Activated naive CD4-positive, alpha-beta T cell treated with anti-CD3 and anti-CD28 coated beads for 36 hours (primary cell): ENCODE data around the gene SS18L1. TPM values are rescaled to one million over a fixed set of nuclear protein-coding genes. Genes with fewer than 3 reads are reported as not detected.

Experiments
- CTCF ChIA-PET: fragments of 350-600 bp; sonication (Branson Sonifier 250); formaldehyde crosslinking; loops from one replicate; lab custom pipeline; 2021; ENCODE audit warnings: antibody characterized with exemption; lab: Charles Lee
- DNase-seq: peaks from one replicate; pipeline ENCODE4 v3.0.0-alpha.2; 2020
- H3K27ac Mint-ChIP-seq: one replicate; pipeline ENCODE4 v1.8.0; 2021; ENCODE audit warnings: mild to moderate bottlenecking, mixed read lengths
- H3K27me3 Mint-ChIP-seq: one replicate; pipeline ENCODE4 v1.8.0; 2021; ENCODE audit warnings: low read depth, mixed read lengths
- H3K36me3 Mint-ChIP-seq: one replicate; pipeline ENCODE4 v1.8.0; 2021; ENCODE audit warnings: low read depth, mixed read lengths
- H3K4me1 Mint-ChIP-seq: one replicate; pipeline ENCODE4 v1.8.0; 2021; ENCODE audit warnings: low read depth, mixed read lengths
- H3K4me3 Mint-ChIP-seq: one replicate; pipeline ENCODE4 v1.8.0; 2021; ENCODE audit warnings: mild to moderate bottlenecking, moderate library complexity, mixed read lengths
- H3K9me3 Mint-ChIP-seq: one replicate; pipeline ENCODE4 v1.8.0; 2021; ENCODE audit warnings: mixed read lengths
- intact Hi-C: fragments of 100-400 bp; cut with micrococcal nuclease; formaldehyde crosslinking; loops from one replicate; pipeline ENCODE4 v1.15.1; 2023
- total RNA-seq, 2 experiments: library from RNA; stranded (reverse); gene quantifications; one replicate each; pipeline ENCODE4 v1.2.3, GENCODE V29; 2021

The SS18L1 gene
- total RNA-seq, 2 experiments from 2014 or later = 14.5 to 18.0 TPM

DNA sequence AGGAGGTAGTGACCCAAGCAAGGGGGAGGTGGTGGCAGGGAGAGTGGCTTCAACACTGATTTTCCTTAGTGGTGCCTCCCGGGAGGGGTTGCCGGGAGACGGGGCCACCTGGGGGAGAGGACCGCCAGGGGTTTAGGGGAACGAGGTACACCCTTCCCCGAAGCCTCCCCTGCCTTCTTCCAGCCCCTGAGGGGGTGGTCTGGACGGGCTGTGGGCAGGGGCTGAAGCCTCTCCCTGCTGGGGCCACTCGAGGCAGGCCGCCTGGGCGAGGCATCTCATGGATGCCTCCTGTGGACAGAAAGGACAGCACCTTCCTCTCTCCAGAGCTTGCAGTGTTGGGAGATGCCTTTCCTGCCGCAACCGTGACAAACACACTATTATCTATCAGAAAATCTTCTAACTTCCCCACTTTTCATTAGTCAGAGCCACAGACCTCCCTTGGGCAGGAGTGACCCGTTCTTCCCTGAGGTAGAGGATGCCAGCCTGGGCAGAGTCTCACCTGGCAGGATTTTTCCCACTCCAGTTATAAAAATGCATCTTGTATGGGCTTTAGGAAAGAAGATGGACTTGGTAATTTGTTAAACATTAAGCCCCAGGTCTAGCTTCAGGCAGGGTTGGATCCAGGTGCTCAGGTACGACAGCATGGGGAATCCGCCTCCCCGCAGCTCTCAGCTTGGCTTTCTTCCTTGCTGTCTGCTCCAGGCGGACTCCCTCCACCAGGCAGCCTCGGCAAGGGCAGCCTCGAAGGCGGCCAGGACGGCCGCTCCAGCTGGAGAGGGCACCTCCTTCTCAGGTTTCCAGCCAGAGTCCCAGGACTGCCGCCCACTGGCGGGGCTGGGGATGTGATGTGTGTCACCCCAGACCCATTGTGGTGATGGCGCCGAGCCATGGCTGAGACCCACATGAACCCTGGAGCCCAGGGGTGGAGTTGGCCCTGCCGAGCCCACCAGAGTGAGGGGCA lies 65.5 kb downstream of the SS18L1 start:
- Mint-ChIP-seq H3K36me3 (no peaks in the 10 kb centered on the region), H3K4me1 (no peaks in the 10 kb centered on the region), H3K27me3 (peaks cover 3% of the 10 kb centered on the region), H3K27ac (no peak overlapping the region), H3K9me3 (no peaks in the 10 kb centered on the region), H3K4me3 (no peak overlapping the region)
- no peak for DNase-seq
- intact Hi-C loops = no loop called here
- CTCF ChIA-PET = interaction anchor here (0.6 kb wide), 1 partner anchor 52 kb away, joined by 4 read pairs; no protein-coding TSS in a partner anchor

DNA sequence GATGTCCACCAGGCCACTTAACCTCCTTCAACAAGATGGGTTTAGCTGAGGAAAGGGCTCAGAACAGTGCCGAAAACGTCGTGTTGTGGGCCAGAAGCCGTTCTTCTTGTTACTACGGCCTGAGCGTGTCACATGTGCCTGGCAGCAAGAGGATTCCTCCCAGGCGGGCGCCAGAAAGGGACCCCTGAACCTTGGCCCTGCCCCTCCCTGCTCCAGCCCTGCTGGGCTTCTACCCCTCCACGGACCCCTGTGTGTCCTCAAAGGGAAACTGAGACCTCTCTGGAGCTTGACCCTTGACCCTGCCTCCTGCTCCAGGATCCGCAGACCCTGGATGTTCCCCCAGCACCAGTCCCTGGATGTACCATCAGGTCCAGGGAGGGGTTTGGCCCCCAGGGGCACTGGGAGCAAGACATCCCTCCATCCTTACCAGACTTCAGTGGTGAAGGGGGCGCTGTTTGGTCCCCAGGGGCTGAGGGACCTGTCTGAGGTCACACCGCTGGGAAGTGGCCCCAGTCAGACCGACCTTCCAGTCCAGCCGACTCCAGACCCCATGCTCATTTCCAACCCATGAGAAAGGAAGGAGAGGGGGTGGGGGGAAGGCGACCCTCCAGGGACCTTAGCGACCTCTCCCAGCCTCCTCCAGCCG lies 66.4 kb downstream of the SS18L1 start:
- Mint-ChIP-seq H3K4me3 (no peak overlapping the region), H3K9me3 (no peaks in the 10 kb centered on the region), H3K27ac (no peak overlapping the region), H3K36me3 (no peaks in the 10 kb centered on the region), H3K27me3 (peaks cover 8% of the 10 kb centered on the region), H3K4me1 (no peaks in the 10 kb centered on the region)
- CTCF ChIA-PET = no interaction called here
- no peak for DNase-seq
- intact Hi-C loops = no loop called here

DNA sequence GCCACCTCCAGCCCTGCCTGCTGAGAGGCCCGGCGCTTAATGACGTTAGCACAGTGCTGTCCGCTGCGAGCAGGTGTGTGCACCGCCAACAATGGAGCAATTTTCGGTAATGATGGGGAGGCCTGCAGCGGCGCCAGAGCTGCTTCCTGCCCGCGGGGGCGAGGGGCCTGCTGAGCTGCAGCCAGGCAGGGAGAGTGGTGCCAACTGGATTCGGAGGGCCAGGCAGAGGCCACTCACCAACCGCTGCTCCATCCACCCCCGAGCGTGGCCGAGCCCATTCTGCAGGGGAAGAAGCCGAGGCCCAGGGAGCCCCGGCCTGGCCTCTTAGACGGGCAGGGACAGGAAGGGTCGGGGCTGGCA lies 66.9 kb downstream of the SS18L1 start:
- Mint-ChIP-seq H3K27me3 (peaks cover 12% of the 10 kb centered on the region), H3K9me3 (no peaks in the 10 kb centered on the region), H3K36me3 (no peaks in the 10 kb centered on the region), H3K4me3 (no peak overlapping the region), H3K27ac (no peak overlapping the region), H3K4me1 (no peaks in the 10 kb centered on the region)
- intact Hi-C loops = no loop called here
- CTCF ChIA-PET = no interaction called here
- DNase-seq = no peak

DNA sequence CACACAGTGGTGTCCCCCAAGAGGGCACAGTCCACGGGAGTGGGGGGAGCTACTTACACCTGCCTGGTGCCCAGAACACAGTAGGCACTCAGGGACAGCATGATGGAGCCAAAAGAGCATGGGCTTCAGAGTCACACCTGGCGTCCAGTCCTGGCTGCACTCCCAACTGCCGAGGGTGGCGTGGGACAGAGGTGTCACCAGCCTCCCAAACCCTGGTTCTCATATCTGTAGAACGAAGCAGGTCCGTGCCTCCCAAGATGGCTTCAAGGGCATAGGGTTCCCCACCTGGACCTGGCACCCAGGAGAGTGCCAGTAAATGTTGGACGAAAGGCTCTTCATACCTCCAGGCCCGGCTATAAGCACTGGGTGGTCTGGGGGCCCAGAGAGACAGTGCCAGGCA lies 67.6 kb downstream of the SS18L1 start:
- Mint-ChIP-seq H3K36me3 (no peaks in the 10 kb centered on the region), H3K9me3 (no peaks in the 10 kb centered on the region), H3K4me3 (no peak overlapping the region), H3K27me3 (peaks cover 12% of the 10 kb centered on the region), H3K4me1 (no peaks in the 10 kb centered on the region), H3K27ac (no peak overlapping the region)
- no peak for DNase-seq
- intact Hi-C loops = no loop called here
- CTCF ChIA-PET = no interaction called here

DNA sequence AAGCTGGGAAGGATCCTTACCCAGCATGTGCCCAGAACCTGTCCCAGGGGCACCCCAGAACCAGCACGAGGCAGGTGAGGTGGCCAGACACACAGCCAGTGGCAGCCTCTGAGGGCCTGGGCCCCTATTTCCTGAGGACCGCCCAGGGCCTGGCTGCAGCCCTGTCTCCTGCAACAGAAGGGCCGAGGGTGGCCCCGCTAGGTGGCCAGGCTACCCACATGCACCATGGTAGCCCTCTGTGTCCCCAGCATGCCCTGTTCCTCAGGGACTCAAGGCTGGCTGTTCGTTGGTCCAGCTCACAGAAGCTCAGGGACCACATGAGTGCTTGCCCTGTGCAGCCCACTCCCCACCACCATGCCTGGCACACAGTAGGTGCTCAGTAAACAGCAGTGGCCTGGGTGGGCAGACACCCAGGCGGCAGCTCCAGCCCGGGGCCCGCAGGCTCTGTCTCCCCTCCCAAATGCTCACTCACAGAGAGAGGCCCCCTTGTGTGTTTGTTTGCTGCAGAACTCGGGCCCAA lies 68.3 kb downstream of the SS18L1 start:
- no peak overlapping the region for H3K4me3 Mint-ChIP-seq
- no peaks in the 10 kb centered on the region for H3K9me3 Mint-ChIP-seq
- no peak overlapping the region for H3K27ac Mint-ChIP-seq
- H3K27me3 Mint-ChIP-seq = peaks cover 12% of the 10 kb centered on the region
- H3K36me3 Mint-ChIP-seq = no peaks in the 10 kb centered on the region
- intact Hi-C loops = no loop called here
- no peaks in the 10 kb centered on the region for H3K4me1 Mint-ChIP-seq
- DNase-seq = no peak
- CTCF ChIA-PET = no interaction called here

DNA sequence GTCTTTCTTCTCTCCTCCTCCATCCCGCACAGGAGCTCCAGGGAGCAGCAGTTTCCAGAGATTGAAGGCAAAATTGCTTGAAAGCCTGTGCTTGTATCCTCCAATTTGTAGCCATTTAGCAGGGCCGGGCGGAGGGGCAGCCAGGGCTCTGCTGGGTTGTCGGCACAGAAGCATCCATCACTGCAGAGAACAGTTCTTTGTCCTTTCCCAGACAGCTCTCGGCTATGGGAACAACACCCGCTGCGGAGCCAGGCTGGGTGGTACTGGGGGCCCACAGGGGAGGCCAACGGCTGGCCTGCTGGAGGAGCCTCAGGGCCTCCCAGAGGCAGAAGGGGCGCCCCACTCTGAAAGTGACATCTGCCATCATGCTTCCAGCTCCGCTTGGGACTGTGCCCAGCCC lies 68.7 kb downstream of the SS18L1 start:
- Mint-ChIP-seq H3K27me3 (peaks cover 16% of the 10 kb centered on the region), H3K4me3 (no peak overlapping the region), H3K27ac (no peak overlapping the region), H3K4me1 (no peaks in the 10 kb centered on the region), H3K36me3 (no peaks in the 10 kb centered on the region), H3K9me3 (no peaks in the 10 kb centered on the region)
- intact Hi-C loops = no loop called here
- DNase-seq = no peak
- CTCF ChIA-PET = no interaction called here

DNA sequence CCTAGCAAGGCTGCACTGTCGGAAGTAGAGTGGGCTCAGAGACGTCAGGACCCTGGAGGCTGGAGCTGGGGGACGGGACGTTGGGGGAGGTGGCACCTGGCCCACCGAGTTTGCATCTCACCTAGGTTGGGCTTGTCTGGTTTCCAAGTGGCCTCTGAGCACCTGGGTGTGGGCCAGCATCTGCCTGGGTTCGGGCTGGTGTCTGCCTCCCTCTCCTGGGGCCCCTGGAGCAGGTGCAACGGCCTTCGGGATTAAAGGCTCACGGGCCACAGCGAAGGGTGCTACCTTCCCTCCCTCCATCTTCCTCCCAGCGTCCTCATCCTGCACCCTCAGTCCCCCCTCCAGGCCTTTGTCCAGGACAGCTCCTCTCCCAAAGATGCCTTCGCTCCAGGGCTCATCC lies 70.5 kb downstream of the SS18L1 start:
- CTCF ChIA-PET = no interaction called here
- Mint-ChIP-seq H3K27ac (no peak overlapping the region), H3K4me1 (no peaks in the 10 kb centered on the region), H3K36me3 (no peaks in the 10 kb centered on the region), H3K27me3 (peaks cover 26% of the 10 kb centered on the region), H3K9me3 (no peaks in the 10 kb centered on the region), H3K4me3 (no peak overlapping the region)
- DNase-seq = no peak
- intact Hi-C loops = no loop called here

DNA sequence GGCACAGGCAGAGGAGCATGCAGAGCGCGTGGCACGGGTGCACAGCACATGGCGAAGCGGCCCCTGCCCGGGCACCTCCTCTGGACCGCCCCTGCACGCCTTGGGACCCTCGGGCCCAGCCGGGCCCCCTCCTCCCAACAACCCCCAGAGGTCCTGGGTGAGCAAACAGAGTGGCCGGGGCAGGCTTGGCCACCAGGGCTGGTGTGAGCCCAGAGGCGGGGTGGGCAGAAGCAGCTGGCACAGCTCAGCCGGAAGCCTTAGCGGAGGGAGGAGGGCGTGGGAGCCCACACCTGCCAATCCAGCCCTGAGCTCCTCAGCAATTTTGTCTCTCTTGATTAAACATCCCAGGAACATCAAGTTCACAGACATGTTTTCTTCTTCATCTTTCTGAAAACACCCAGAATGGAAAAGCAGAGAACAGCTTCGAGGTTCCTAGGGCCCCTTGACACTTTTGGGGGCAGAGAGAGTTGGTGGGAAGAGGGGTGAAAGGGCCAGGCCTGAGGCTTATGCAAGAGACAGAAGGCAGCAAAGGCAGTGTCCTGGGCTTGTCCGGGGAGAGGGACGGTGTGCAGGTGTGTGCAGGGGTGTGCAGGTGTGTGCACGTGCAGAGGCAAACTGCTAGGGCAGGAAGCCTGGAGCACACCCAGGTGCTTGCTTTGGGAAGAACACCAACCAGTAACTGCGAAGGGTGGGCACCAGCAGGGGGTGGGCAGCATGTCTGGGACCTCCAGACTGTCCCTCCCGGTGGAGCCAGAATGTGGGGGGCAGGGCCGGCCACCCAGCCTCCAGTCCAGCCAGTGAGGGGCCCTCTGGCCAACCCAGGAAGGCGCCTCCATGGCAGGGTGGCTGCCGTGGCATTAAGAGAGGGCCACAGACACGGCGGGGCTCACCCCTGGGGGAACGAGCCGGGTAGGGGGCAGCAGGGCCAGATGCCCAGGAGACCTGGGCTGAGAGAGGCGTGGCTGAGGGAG lies 71.7 kb downstream of the SS18L1 start:
- intact Hi-C loops = no loop called here
- H3K9me3 Mint-ChIP-seq = no peaks in the 10 kb centered on the region
- no peak overlapping the region for H3K4me3 Mint-ChIP-seq
- CTCF ChIA-PET = no interaction called here
- no peaks in the 10 kb centered on the region for H3K36me3 Mint-ChIP-seq
- H3K4me1 Mint-ChIP-seq = no peaks in the 10 kb centered on the region
- peaks cover 28% of the 10 kb centered on the region for H3K27me3 Mint-ChIP-seq
- DNase-seq = no peak
- H3K27ac Mint-ChIP-seq = no peak overlapping the region

DNA sequence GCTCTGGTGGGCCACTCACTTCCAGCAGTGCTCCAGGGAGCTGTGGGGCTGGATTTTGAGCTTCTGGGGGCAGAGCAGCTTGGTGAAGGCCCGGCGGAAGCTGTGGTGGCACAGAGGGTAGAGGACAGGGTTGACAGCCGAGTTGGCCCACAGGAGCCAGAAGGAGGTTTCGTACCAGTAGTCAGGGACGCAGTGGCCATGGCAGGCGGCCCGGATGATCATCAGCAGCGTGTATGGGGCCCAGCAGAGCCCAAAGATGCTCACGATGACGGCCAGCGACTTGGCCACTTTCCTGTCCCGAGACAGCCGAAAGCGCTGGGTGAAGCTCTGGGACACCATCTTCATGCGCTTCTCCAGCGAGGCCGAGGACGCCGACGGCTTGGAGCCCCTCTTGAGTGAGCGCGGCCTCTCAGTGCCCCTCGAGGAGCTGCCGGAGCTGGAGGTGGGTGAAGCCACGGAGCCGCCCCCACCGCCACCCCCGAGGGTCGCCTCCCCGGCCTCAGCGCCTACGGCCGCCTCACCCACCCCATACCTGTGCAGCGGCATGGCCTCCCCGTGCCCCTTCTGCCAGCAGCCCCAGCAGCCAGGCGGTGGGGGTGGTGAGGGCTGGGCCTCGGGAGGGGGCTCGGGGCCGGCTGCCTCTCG lies 72.5 kb downstream of the SS18L1 start:
- CTCF ChIA-PET = no interaction called here

DNA sequence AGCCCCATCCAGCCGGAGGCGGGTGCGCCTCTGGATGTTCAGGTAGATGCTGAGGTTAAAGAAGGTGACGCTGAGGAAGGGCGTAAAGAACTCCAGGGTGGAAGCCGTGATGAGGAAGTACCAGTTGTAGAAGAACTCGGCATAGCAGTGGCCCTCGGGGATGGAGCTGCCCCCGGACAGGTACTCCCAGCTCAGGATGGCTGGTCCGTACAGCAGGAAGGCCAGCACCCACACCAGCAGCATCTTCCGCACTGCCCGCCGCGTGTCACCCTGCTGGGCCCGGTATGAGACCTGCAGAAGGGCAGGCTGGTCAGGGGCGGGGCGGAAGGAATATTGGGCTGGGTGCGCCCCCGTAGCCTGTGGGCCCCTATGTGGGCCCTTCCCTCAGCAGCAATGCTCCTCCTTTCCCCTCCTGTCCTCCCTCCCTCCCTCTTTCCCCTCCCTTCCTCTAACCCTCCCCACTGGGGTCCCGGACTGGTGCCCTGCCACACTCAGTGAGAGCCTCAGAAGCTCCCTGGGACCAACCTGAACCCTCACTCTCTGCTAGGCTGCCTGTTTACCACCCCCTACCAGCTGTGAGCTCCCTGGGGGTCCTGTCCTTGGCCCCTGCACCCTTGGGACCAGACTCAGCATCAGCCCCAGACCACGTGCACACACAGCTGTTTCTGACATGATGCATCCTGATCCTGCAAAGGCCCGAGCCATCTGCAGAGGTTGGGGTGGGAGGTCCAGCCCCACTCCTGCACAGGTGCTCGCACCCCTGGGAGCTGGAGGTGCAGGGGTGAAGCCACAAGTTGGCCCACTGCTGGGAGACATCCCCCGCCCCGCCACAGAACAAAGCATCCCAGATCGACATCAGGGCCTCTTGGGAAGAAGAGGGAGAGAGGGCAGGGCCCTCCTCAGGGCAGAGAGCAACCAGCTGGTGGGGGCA lies 73.3 kb downstream of the SS18L1 start:
- Mint-ChIP-seq H3K4me1 (peaks cover 2% of the 10 kb centered on the region), H3K4me3 (no peak overlapping the region), H3K9me3 (no peaks in the 10 kb centered on the region), H3K27ac (no peak overlapping the region), H3K27me3 (peaks cover 42% of the 10 kb centered on the region), H3K36me3 (no peaks in the 10 kb centered on the region)
- no peak for DNase-seq
- CTCF ChIA-PET = no interaction called here
- intact Hi-C loops = no loop called here

More for the DNA sequence above, 72.5 kb downstream of the SS18L1 start:
- Mint-ChIP-seq H3K27ac (no peak overlapping the region), H3K4me3 (no peak overlapping the region), H3K4me1 (peaks cover 2% of the 10 kb centered on the region), H3K9me3 (no peaks in the 10 kb centered on the region), H3K36me3 (no peaks in the 10 kb centered on the region), H3K27me3 (peaks cover 34% of the 10 kb centered on the region)
- DNase-seq = no peak
- intact Hi-C loops = no loop called here
